ENCODE measurements around the gene DPCD. TPM values are rescaled to one million over a fixed set of nuclear protein-coding genes. Genes with fewer than 3 reads are reported as not detected.

The DPCD gene
- total and polyA plus RNA-seq, 2 experiments from 2014 or later = 22.5 to 38.1 TPM

- Histone ChIP-seq H3K4me1 (ENCODE audit: insufficient read depth) (peaks cover 19% of the 10 kb centered on the region), H3K27ac (ENCODE audit: low read depth) (no peak overlapping the region), H2AFZ (no peak overlapping the region), H3K4me3 (no peak overlapping the region), H3K36me3 (ENCODE audit: insufficient read depth) (no peaks in the 10 kb centered on the region), H3K4me2 (no peak overlapping the region), H3F3A (replicated peaks; ENCODE audit: low read depth) (no peaks in the 10 kb centered on the region), H3K79me2 (replicated peaks; ENCODE audit: insufficient read depth) (no peaks in the 10 kb centered on the region), H3K9me2 (ENCODE audit: insufficient read depth) (no peaks in the 10 kb centered on the region), H4K20me1 (replicated peaks; ENCODE audit: insufficient read depth) (no peaks in the 10 kb centered on the region), H3K27me3 (ENCODE audit: insufficient read depth) (no peaks in the 10 kb centered on the region)
- DNase-seq (ENCODE audit: low spot score) (no peak), ATAC-seq (no peak)
- Mint-ChIP-seq H3K27me3 (ENCODE audit: insufficient read depth, low read depth, poor library complexity) (no peaks in the 10 kb centered on the region), H3K9me3 (no peaks in the 10 kb centered on the region), H3K36me3 (ENCODE audit: low read depth) (no peaks in the 10 kb centered on the region), H3K4me3 (no peak overlapping the region), H3K4me1 (no peaks in the 10 kb centered on the region; the same call in 2 of the 3 replicates), H3K27ac (no peak overlapping the region)
- TF ChIP-seq ETS1 (IDR thresholded peaks at IDR 0.05) (no peak), EZH2phosphoT487 (IDR thresholded peaks at IDR 0.05; ENCODE audit: unreplicated experiment) (no peak), ZNF114 (CRISPR knock-in tag; IDR thresholded peaks at IDR 0.05) (no peak), POLR2AphosphoS5 (IDR thresholded peaks at IDR 0.05; ENCODE audit: low read depth) (no peak), ZNF462 (CRISPR knock-in tag; IDR thresholded peaks at IDR 0.05) (no peak), JUNB (IDR thresholded peaks at IDR 0.05; ENCODE audit: unreplicated experiment) (no peak), ZNF331 (CRISPR knock-in tag; IDR thresholded peaks at IDR 0.05; ENCODE audit: low read depth) (no peak), EZH2 (IDR thresholded peaks at IDR 0.05; ENCODE audit: low read depth, unreplicated experiment) (no peak)
- TF ChIP-seq, protein P1, sequence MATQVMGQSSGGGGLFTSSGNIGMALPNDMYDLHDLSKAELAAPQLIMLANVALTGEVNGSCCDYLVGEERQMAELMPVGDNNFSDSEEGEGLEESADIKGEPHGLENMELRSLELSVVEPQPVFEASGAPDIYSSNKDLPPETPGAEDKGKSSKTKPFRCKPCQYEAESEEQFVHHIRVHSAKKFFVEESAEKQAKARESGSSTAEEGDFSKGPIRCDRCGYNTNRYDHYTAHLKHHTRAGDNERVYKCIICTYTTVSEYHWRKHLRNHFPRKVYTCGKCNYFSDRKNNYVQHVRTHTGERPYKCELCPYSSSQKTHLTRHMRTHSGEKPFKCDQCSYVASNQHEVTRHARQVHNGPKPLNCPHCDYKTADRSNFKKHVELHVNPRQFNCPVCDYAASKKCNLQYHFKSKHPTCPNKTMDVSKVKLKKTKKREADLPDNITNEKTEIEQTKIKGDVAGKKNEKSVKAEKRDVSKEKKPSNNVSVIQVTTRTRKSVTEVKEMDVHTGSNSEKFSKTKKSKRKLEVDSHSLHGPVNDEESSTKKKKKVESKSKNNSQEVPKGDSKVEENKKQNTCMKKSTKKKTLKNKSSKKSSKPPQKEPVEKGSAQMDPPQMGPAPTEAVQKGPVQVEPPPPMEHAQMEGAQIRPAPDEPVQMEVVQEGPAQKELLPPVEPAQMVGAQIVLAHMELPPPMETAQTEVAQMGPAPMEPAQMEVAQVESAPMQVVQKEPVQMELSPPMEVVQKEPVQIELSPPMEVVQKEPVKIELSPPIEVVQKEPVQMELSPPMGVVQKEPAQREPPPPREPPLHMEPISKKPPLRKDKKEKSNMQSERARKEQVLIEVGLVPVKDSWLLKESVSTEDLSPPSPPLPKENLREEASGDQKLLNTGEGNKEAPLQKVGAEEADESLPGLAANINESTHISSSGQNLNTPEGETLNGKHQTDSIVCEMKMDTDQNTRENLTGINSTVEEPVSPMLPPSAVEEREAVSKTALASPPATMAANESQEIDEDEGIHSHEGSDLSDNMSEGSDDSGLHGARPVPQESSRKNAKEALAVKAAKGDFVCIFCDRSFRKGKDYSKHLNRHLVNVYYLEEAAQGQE (IDR thresholded peaks at IDR 0.05; ENCODE audit: unreplicated experiment) = no peak
These were observed 49.7 kb upstream of the DPCD start for GRCh38 chr10:101538446-101538845.

Measured in GM23338 (cell line).